SU-DHL-6 (cell line): ENCODE data around the gene RAB11B.

Experiments used
- H2AFZ ChIP-seq: fragments of 200-600 bp; sonication (generic); 2 replicates; pipeline ENCODE4 v1.6.1; 2014; ENCODE audit warnings: low read depth, mild to moderate bottlenecking, moderate library complexity, mixed read lengths, antibody characterized with exemption, low read length; ENCODE audit not compliant: severe bottlenecking
- H3F3A ChIP-seq: fragments of 200-600 bp; shearing (Covaris generic); 2 replicates; pipeline ENCODE4 v1.6.0; 2016; ENCODE audit warnings: antibody characterized with exemption, mild to moderate bottlenecking; ENCODE audit not compliant: insufficient read depth
- H3K27ac ChIP-seq: fragments of 200-600 bp; sonication (generic); 2 replicates; pipeline ENCODE4 v1.5.1; 2016; ENCODE audit warnings: low read depth, mild to moderate bottlenecking, low read length, moderate library complexity, mixed read lengths
- H3K27me3 ChIP-seq: fragments of 200-600 bp; sonication (generic), shearing (Covaris generic); 2 replicates; pipeline ENCODE4 v1.6.0; 2014; ENCODE audit warnings: mild to moderate bottlenecking, low read length
- H3K36me3 ChIP-seq: fragments of 200-600 bp; sonication (generic); 2 replicates; pipeline ENCODE4 v1.6.1; 2014; ENCODE audit warnings: mild to moderate bottlenecking, low read length, mixed read lengths
- H3K4me2 ChIP-seq: fragments of 300-600, 200-600 bp; shearing (Covaris generic), sonication (generic); 2 replicates; pipeline ENCODE4 v1.6.0; 2014; ENCODE audit warnings: low read length, low read depth, mild to moderate bottlenecking; ENCODE audit not compliant: poor library complexity, severe bottlenecking
- H3K4me3 ChIP-seq: fragments of 200-600 bp; sonication (generic); 2 replicates; pipeline ENCODE4 v1.5.1; 2014; ENCODE audit warnings: antibody characterized with exemption, low read length, mild to moderate bottlenecking, mixed read lengths; ENCODE audit not compliant: insufficient read depth, poor library complexity, severe bottlenecking
- H3K79me2 ChIP-seq: fragments of 200-600 bp; sonication (generic); 2 replicates; pipeline ENCODE4 v1.6.1; 2014; ENCODE audit warnings: mild to moderate bottlenecking, low read length, moderate library complexity; ENCODE audit not compliant: insufficient read depth
- H3K9ac ChIP-seq: fragments of 200-600 bp; sonication (generic); 2 replicates; pipeline ENCODE4 v1.7.0; 2014; ENCODE audit warnings: mild to moderate bottlenecking, low read length
- H3K9me2 ChIP-seq: fragments of 200-600 bp; sonication (generic); replicated peaks from 2 replicates; pipeline ENCODE4 v1.6.1; 2014; ENCODE audit warnings: low read length; ENCODE audit not compliant: insufficient read depth
- H3K9me3 ChIP-seq: fragments of 200-600 bp; sonication (generic); 2 replicates; pipeline ENCODE4 v1.6.1; 2014; ENCODE audit warnings: low read length, mixed read lengths; ENCODE audit not compliant: insufficient read depth
- H4K20me1 ChIP-seq: fragments of 200-600 bp; sonication (generic); 2 replicates; pipeline ENCODE4 v1.6.1; 2014; ENCODE audit warnings: low read depth, mild to moderate bottlenecking, antibody characterized with exemption, low read length, moderate library complexity, mixed read lengths
- EZH2phosphoT487 ChIP-seq: fragments of 200-600 bp; sonication (generic), shearing (Covaris generic); conservative IDR thresholded peaks from 2 replicates; pipeline ENCODE4 v1.6.1; 2018; ENCODE audit warnings: mild to moderate bottlenecking, antibody characterized with exemption, low read length, moderate library complexity, mixed read lengths
- TF ChIP-seq, protein P1 (sequence below): fragments of 200-600 bp; sonication (generic); IDR thresholded peaks from one replicate; pipeline ENCODE4 v1.5.1; 2017; ENCODE audit warnings: antibody characterized with exemption, mild to moderate bottlenecking, low read length, moderate library complexity; ENCODE audit not compliant: insufficient read depth, poor library complexity, severe bottlenecking

Gene RAB11B

DNA sequence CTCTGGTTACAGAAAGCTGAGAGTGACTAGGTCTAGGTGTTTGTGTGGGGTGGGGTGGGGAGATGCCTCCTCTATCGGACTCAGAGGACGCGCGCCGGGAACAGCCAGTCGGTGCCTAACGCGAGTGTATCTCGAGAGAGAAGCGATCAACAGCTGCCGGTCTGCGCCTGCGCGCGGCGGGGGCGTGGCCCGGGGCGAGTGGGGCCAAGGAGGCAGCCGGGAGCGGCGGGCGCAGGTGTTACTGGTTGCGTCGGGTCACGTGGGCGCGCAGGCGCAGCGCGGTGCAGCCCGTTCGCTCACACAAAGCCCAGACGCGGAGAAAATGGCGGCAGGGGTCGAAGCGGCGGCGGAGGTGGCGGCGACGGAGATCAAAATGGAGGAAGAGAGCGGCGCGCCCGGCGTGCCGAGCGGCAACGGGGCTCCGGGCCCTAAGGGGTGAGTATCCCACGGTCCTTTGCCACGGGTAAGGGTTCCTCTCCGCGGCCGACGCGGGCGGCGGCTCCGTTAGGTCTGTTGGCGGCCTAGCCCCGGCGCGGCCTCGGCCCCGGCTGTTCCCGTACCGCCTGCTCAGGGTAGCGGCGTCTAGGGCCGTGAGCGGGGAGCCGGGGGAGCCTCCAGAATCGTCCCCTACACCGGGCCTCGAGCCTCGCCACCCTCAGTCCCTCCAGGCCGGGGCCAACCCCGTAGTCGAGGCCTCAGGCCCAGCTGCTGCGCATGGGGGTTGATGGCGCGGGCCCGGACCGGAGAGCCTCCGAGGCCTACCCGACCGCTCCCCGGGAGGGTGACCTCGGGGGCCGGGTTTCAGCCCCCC, 54.7 kb downstream of the RAB11B start, which contains the start of gene HNRNPM:
Gene HNRNPM, plus strand, starts transcription at position 299 of the 811 bp plus-strand sequence. Its CDS starts 24 bp downstream, at position 323.
- Histone ChIP-seq H2AFZ (peak within 1 kb of the TSS; percentile 84), H3K4me3 (peak within 1 kb of the TSS; percentile 90)

DNA sequence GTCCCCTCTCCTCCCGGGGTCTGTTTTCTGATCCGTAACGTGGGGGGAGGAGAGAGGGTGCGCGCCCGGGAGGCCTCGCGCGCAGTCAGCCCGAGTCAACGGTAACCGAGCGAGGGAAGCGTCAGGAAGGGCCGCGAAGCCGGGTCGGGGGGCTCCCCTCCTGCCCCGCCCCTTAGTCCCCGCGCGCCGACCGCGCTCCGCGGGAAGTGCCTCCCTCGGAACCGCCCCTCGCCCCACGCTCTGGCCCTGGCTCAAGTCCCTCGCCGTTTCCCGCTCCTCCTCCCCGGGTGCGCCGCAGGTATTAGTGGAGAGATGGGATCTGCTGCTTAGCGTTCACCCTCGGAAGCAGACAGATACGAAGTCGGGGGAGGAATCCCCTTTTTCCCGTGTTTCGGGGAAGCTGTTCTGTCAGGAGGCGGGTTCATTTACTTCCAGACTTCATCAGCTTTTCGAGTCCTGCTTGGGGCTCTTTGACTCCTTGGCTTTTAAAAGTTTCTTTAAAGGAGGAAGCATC, 55.4 kb downstream of the RAB11B start:
- no peak for TF ChIP-seq EZH2phosphoT487
- TF ChIP-seq, protein P1, sequence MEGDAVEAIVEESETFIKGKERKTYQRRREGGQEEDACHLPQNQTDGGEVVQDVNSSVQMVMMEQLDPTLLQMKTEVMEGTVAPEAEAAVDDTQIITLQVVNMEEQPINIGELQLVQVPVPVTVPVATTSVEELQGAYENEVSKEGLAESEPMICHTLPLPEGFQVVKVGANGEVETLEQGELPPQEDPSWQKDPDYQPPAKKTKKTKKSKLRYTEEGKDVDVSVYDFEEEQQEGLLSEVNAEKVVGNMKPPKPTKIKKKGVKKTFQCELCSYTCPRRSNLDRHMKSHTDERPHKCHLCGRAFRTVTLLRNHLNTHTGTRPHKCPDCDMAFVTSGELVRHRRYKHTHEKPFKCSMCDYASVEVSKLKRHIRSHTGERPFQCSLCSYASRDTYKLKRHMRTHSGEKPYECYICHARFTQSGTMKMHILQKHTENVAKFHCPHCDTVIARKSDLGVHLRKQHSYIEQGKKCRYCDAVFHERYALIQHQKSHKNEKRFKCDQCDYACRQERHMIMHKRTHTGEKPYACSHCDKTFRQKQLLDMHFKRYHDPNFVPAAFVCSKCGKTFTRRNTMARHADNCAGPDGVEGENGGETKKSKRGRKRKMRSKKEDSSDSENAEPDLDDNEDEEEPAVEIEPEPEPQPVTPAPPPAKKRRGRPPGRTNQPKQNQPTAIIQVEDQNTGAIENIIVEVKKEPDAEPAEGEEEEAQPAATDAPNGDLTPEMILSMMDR, result no peak
- peak overlapping the region; percentile 98 for H3K4me2 ChIP-seq
- H3K79me2 ChIP-seq, result peaks cover 56% of the 10 kb centered on the region
- H4K20me1 ChIP-seq, result peaks cover 19% of the 10 kb centered on the region; the same call in 1 of the 2 replicates
- no peak overlapping the region for H2AFZ ChIP-seq
- H3K27ac ChIP-seq, result peak overlapping the region; percentile 70
- H3F3A ChIP-seq, result peaks cover 14% of the 10 kb centered on the region; the same call in 1 of the 2 replicates
- no peaks in the 10 kb centered on the region for H3K27me3 ChIP-seq
- no peaks in the 10 kb centered on the region for H3K9me2 ChIP-seq
- H3K4me3 ChIP-seq, result peak overlapping the region; percentile 90
- H3K9me3 ChIP-seq, result no peaks in the 10 kb centered on the region
- H3K9ac ChIP-seq, result peak overlapping the region; percentile 98
- H3K36me3 ChIP-seq, result peaks cover 6% of the 10 kb centered on the region; the same call in 1 of the 2 replicates

More for the DNA sequence above, 54.7 kb downstream of the RAB11B start, which contains the start of gene HNRNPM:
- Histone ChIP-seq H3F3A (peaks cover 14% of the 10 kb centered on the region; the same call in 1 of the 2 replicates), H3K9me2 (no peaks in the 10 kb centered on the region), H3K36me3 (peaks cover 6% of the 10 kb centered on the region; the same call in 1 of the 2 replicates), H4K20me1 (peaks cover 17% of the 10 kb centered on the region; the same call in 1 of the 2 replicates), H3K79me2 (peaks cover 50% of the 10 kb centered on the region), H3K9ac (peak within 1 kb of the TSS; percentile 98), H3K27ac (peak within 1 kb of the TSS; percentile 70), H3K4me2 (peak within 1 kb of the TSS; percentile 98), H3K27me3 (no peaks in the 10 kb centered on the region), H3K9me3 (no peaks in the 10 kb centered on the region)
- TF ChIP-seq, protein P1, result no peak
- TF ChIP-seq EZH2phosphoT487, result no peak

DNA sequence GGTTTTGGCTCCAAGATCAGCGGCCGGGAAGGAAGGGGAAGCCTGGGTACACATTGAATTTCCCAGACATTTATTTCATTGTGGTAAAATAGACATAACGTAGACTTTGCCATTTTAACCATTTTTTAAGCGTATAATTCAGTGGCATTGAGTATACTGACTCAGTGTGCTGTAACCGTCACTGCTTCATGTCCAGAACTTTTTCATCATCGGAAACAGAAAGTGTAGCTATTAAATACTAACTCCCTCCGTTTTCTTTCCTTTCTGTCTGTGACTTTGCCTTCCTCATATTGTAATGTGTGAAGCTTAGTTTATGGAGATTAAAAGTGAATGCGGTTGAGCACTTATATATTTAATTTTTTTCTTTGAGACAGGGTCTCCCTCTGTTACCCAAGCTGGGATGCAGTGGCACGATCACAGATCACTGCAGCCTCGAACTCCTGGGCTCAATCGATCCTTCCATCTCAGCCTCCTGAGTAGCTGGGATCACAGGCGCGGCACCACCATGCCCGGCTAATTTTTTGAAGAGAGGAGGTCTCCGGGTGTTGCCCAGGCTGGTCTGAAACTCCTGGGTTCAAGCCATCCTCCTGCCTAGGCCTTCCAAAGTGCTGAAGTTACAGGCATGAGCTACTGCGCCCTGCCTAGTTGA, 56.0 kb downstream of the RAB11B start:
- no peaks in the 10 kb centered on the region for H3K9me3 ChIP-seq
- peak overlapping the region; percentile 98 for H3K4me2 ChIP-seq
- peak overlapping the region; percentile 90 for H3K4me3 ChIP-seq
- H3K9ac ChIP-seq, result peak overlapping the region; percentile 98
- H2AFZ ChIP-seq, result no peak overlapping the region
- H3K79me2 ChIP-seq, result peaks cover 62% of the 10 kb centered on the region
- peaks cover 14% of the 10 kb centered on the region; the same call in 1 of the 2 replicates for H3F3A ChIP-seq
- no peaks in the 10 kb centered on the region for H3K9me2 ChIP-seq
- TF ChIP-seq, protein P1, result no peak
- no peak for TF ChIP-seq EZH2phosphoT487
- peaks cover 6% of the 10 kb centered on the region; the same call in 1 of the 2 replicates for H3K36me3 ChIP-seq
- peak overlapping the region; percentile 70 for H3K27ac ChIP-seq
- no peaks in the 10 kb centered on the region for H3K27me3 ChIP-seq
- H4K20me1 ChIP-seq, result peaks cover 20% of the 10 kb centered on the region; the same call in 1 of the 2 replicates
